RWPE1 (cell line): ENCODE measurements around the gene MMP21.

ENCODE experiments used
- CTCF ChIA-PET: fragments of 350-600 bp; sonication (Branson Sonifier 250); formaldehyde crosslinking; extraction: SDS; loops from one replicate; lab custom pipeline; 2021; lab: Yijun Ruan, JAX
- POLR2A ChIA-PET: fragments of 400-600 bp; formaldehyde crosslinking; extraction: SDS; loops from one replicate; lab custom pipeline; 2020; ENCODE audit warnings: antibody characterized with exemption; ENCODE audit not compliant: low non-redundant PET; lab: Yijun Ruan, JAX
- DNase-seq: peaks from one replicate; pipeline ENCODE4 v3.0.0; 2012; ENCODE audit warnings: low spot score
- H3K27ac ChIP-seq: fragments of 450-650 bp; 2 replicates; pipeline ENCODE4 v1.5.1; 2017
- CTCF ChIP-seq: fragments of 450-650 bp; conservative IDR thresholded peaks from 2 replicates; pipeline ENCODE4 v1.5.1; 2017; ENCODE audit warnings: low read depth, mild to moderate bottlenecking

The MMP21 gene

DNA sequence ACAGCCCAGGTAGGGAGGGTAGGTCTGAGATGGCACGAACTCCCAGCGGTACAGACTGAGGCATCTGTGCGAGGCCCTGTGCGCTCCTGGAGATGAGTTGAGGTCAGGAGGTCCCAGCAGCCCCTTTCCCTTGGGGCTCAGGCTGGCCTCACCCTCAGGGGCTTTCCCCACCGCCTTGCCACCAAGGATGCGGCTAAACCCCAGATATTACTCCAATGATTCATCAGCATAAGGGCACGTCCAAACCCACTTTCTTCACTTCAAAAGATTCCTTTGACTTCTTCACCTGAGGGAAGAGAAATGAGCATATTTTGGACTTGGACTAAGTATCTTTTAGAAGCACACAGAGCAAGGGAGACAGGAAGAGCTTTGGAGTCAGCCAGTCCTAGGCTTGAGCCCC lies 27.1 kb upstream of the MMP21 start:
- ChIA-PET CTCF (interaction anchor here (0.5 kb wide), 1 partner anchor 1280 kb away, joined by 5 read pairs; no protein-coding TSS in a partner anchor), POLR2A (no interaction called here)
- H3K27ac ChIP-seq: no peak overlapping the region
- DNase-seq: no peak
- no peak for TF ChIP-seq CTCF

GRCh38 chr10:125802131-125802530 lies 26.5 kb upstream of the MMP21 start:
- TF ChIP-seq CTCF: no peak
- ChIA-PET POLR2A (no interaction called here), CTCF (no interaction called here)
- no peak overlapping the region for H3K27ac ChIP-seq
- no peak for DNase-seq

DNA sequence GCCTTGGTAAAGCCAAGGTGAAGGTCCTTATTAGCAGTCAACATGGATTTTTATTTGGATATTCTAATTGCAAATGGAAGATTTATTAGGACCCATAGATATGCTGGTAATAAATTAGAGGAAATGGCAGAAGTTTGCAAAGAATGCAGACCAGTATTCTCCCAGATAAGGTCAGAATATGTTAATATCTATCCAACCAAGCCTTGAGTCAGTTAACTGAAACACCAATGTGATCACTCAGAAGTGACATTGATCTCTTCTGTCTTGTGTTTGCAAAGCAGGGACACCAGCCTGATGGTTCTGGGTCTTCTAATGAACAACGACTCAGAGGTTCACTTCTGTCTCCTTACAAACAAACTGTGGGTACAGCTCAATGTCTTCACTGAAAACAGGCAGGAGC lies 26.0 kb upstream of the MMP21 start:
- CTCF ChIA-PET: interaction anchor here (0.5 kb wide), 1 partner anchor 1342 kb away, joined by 3 read pairs; no protein-coding TSS in a partner anchor
- POLR2A ChIA-PET: no interaction called here
- DNase-seq: no peak
- no peak for TF ChIP-seq CTCF
- H3K27ac ChIP-seq: no peak overlapping the region

GRCh38 chr10:125799451-125800182 lies 24.0 kb upstream of the MMP21 start:
- H3K27ac ChIP-seq: no peak overlapping the region
- CTCF ChIA-PET: no interaction called here
- POLR2A ChIA-PET: no interaction called here
- TF ChIP-seq CTCF: no peak
- no peak for DNase-seq

GRCh38 chr10:125797994-125798662 lies 22.5 kb upstream of the MMP21 start:
- CTCF ChIA-PET: interaction anchor here (0.7 kb wide), 1 partner anchor 27 kb away, joined by 3 read pairs; no protein-coding TSS in a partner anchor
- DNase-seq: no peak
- TF ChIP-seq CTCF: no peak
- H3K27ac ChIP-seq: no peak overlapping the region
- POLR2A ChIA-PET: no interaction called here

- DNase-seq: no peak
- CTCF ChIA-PET: interaction anchor here (0.6 to 0.7 kb wide), 2 partner anchors 28 to 1057 kb away, joined by 3 read pairs; no protein-coding TSS in a partner anchor
- POLR2A ChIA-PET: no interaction called here
These were observed 21.8 kb upstream of the MMP21 start for GRCh38 chr10:125797424-125797823.

More at GRCh38 chr10:125797424-125797823, 21.8 kb upstream of the MMP21 start:
- TF ChIP-seq CTCF: no peak
- H3K27ac ChIP-seq: no peak overlapping the region
